T1000 (cell line): ENCODE data around the gene TMEM107.
"Not testable (repeated sequence)": the region's sequence is repeated elsewhere in the genome, so short reads cannot be mapped to it uniquely, and the experiment has no call there.

ENCODE experiments used
- DNase-seq: peaks from one replicate; lab custom pipeline; 2025; ENCODE audit warnings: mixed read lengths; lab: John Stamatoyannopoulos, UW

Gene TMEM107

DNA sequence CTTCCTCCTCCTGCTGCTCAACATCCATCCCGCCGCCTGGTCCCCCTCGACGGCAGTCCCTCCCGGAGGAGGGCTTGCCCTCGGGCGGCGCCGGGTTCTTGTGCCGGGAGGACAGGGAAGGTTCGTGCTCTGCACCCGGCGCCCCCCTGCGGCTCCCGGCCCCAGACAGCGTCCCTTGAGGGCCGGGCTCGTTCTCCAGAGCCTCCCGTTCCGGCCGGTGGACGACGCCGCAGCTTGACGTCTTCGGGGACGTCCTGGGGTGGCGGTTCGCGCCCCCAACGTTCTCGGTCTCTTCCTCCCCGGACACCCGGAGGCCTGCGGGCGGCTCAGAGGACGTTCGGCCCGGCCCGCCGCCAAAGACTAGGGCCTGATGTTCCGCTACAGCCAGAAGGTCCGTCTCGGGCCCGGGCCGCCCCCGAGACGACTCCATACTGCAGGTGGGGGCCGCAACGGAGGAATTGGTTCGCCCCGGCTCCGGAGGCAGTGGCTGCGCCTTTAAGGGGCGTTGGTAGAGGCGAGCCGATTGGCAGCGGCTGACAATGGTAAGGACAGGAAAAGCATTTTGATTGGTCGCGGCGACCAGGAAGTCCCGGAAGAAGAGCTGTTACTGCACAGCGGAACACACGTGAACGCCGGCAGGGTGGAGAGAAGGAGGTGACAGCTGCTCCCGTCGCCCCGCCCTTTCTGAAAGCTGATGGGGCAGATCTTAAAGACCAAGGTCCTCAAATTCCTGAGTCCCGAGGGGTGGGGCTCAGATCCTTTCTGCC is 13.7 kb upstream of the TMEM107 start, which contains the start of gene BORCS6:
Gene BORCS6 (minus strand): TSS at position 470 of the 767 bp plus-strand sequence. CDS start 40 bp downstream, at position 430.
- peak; percentile 92 for DNase-seq

DNA sequence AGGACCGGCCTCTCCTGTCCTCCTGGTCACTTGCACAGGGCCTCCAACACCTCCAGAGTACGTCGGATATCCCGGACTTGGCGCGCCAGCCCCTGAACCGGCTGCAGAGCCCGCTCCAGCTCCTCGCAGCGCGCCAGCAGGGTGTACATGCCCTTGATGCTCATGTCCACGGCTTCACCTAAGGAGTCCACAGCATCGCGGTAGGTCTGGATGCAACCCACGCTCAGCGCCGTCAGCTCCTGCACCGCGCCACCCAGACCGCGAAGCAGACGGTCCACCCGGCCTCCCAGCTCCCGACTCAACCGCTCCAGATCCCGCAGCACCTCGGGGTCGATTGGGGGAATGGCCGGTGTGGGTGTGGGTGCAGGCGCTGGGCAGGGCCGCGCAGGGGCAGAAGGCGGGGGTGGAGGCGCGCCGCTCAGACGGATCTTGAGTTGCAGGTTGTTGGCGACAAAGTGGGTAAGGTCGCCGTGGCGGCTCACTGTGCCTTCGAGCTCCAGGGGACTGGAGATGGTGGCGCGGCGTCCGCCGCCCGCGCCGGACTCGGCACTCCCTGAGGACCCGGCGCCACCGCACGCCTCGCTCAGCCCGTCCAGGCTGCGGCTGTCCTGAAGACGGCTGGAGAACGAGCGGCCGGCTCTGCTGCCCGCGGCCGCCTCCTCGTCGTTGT is 13.0 kb upstream of the TMEM107 start:
- no peak for DNase-seq

DNA sequence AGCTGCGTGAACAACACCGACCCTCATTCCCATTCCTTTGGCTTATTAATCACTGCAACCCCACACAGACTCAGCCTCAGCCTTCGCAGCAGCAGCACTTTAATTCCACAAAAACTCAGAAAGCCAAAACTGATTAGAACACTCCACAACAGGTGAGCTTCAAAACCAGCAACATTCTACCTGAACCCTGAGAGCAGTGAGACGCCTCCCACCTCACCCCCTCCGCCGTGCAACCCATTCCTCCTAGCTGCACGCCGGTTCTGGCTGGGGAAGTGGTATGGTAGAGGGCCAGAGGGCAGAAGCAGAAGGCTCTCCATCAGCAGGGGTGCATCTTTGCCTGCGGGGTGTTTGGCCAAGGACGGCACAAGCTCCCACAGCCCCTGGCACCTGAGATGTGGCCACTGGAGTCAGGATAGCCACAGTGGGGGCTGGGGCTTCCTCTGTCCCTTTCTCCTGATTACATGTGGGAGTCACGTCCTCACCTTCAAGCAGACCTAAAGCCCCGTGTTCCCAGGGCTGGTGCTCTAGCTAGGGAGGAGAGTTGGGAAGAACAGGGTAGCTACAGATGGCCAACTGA is 12.2 kb upstream of the TMEM107 start:
- DNase-seq: no peak

DNA sequence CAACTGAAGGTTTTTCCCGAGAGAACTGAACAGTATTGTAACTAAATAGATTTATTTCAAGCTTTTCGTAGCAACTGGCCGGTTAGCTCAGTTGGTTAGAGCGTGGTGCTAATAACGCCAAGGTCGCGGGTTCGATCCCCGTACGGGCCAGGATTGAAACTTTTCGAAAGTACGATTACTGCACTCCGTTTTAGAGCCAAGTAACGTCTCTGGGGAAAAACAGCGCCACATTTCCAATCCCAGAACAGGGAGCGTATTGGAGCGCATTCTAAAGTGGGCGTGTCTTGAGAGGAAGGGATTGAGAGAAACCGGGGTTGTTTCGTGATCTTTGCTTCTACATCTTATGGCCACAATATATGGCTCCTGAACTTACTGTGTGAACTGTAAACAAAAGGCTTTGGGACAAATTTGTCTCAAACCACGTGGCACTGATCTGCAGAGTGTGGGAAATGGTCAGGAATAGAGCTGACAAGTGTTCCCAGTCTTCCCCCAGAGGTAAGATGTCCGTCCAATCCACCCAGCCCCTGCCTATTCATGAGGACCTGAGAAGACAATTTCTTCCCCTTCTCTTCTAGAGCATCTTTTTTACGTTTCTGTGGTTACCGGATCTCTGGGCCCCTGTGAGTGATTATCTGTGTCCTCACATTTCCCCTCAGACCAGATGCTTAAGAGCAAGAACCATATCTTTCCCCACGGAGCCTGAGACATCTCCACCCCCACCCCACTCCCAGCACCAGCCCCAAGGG is 11.5 kb upstream of the TMEM107 start:
- DNase-seq: peak; percentile 96

DNA sequence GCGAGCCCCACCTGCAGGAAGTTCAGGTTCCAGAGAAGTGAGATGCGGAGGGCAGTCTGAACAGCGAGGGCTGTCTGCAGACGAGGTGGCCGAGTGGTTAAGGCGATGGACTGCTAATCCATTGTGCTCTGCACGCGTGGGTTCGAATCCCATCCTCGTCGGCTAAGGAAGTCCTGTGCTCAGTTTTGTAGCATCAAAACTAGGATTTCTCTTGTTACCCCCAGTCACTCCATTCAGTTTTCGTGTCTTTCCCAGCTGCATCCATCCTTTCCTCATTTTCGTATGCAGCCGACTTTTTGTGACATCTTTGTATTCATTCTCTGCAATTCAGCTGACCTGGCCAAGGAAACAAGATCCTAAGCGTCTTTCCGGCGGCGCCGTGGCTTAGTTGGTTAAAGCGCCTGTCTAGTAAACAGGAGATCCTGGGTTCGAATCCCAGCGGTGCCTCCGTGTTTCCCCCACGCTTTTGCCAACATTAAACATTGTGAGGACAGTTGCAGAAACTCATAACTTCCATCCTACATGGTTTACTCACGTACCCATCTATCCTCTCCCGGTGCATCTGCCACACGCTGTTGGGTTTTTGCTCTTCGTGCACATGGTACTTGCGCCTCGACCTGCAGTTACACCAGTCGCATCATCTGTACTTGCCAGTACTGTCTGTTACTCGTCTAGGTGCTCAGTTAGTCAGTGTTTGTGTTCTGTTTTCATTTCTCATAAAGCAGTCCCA is 10.8 kb upstream of the TMEM107 start:
- DNase-seq: peak; percentile 96

DNA sequence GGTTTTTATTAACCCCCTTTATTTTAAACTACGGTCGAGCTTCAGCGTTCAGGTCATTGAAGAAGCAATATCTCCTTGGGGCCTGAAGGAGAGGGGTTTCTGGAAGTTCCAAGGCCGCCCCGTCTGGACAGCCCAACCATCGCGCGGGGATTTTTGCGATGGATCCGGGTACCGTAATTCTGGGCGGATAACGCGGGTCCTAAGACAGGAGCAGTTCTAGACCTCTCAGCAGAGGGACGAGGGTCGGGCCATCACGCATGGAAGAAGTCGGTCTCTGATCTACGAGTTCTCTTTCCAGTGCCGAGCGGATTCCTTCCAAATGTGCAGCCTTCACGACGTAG is 10.2 kb upstream of the TMEM107 start:
- no peak for DNase-seq

GRCh38 chr17:8185582-8186445 is 9.6 kb upstream of the TMEM107 start:
- peak; percentile 87 for DNase-seq

GRCh38 chr17:8176998-8177731 is 985 bp upstream of the TMEM107 start:
- DNase-seq: no peak

DNA sequence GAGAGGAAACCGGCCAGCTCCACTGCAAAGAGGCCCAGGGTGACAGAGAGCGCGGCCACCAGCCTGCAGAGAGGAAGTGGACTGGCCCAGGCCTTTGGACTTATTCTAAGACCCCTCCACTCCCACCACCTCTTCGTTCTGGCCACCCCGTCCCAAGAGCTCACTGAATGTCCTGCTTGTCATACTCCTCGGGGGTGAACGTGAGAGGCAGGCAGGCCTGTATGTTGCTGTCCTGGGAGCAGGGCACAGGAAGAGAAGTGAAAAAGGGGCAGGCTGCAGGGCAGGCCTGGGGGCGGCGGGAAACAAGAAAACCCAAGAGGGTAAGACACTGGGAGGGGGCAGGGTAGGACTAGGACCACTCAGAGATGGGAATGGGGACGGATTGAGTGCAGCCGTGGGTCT is 384 bp downstream of the TMEM107 start:
- peak; percentile 29 for DNase-seq

- no peak for DNase-seq
Measured at GRCh38 chr17:8173871-8174322, 2.3 kb downstream of the TMEM107 start.

DNA sequence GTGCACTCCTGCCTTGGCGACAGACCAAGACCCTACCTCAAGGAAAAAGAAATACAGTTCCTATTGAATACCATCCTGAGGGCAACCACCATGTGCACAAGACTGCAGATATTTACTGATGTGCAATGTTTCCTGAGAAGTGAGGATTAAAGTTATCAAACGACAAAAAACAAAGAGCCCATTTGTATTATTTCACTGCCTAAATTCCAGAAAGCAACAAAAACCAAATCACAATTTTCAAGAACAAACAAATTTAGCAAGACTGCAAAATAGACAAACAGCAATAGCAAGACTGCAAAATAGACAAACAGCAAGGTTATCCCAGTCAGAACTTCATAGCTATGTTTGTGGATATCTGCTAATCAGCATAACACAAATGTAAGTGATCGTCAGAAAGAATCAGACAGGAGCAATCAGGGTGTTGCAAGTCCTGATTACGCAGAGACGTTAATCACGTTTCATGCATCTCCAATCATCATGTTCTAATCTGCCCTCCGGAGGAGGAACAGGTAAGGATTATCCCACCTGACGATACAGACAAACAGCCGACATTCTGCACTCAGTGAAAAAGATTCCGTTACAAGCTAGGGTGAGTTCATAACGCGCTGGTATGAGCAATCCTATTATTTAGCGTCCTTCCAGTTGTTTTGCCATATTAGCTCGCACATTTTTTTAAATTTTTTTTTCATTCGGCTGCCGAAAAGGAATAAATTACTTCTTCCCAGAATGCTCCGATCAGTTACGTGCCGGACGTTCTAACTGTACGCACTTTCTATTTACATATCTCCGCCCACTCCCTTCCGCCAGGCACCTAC is 2.9 kb downstream of the TMEM107 start:
- DNase-seq: peak; percentile 83

DNA sequence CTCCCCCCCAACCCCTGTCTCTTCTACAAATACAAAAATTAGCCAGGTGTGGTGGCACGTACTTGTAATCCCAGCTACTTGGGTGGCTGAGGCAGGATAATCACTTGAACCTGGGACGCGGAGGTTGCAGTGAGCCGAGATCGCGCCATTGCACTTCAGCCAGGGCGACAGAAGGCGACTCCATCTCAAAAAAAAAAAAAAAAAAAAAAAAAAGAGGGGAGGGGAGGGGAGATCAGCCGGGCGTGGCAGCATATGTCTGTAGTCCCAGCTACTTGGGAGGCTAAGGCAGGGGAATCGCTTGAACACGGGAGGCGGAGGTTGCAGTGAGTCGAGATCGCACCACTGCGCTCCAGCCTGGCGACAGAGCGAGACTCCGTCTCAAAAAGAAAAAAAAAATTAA is 6.0 kb downstream of the TMEM107 start:
- DNase-seq: not testable (repeated sequence)

GRCh38 chr17:8167526-8167925 is 8.7 kb downstream of the TMEM107 start:
- no peak for DNase-seq

- no peak for DNase-seq
Measured at GRCh38 chr17:8166731-8167130, 9.4 kb downstream of the TMEM107 start.

GRCh38 chr17:8164815-8165131 is 11.4 kb downstream of the TMEM107 start:
- DNase-seq: no peak

GRCh38 chr17:8163978-8164814 is 12.0 kb downstream of the TMEM107 start:
- DNase-seq: no peak

- DNase-seq: no peak
Measured at GRCh38 chr17:8162997-8163977, 12.9 kb downstream of the TMEM107 start.
